ENCODE measurements around the gene DKC1. TPM values are rescaled to one million over a fixed set of nuclear protein-coding genes. Genes with fewer than 3 reads are reported as not detected.
"Not testable (repeated sequence)": the region's sequence is repeated elsewhere in the genome, so short reads cannot be mapped to it uniquely, and the experiment has no call there.

Gene DKC1
- total RNA-seq, 2 experiments from 2014 or later: 64.7 to 69.3 TPM

DNA sequence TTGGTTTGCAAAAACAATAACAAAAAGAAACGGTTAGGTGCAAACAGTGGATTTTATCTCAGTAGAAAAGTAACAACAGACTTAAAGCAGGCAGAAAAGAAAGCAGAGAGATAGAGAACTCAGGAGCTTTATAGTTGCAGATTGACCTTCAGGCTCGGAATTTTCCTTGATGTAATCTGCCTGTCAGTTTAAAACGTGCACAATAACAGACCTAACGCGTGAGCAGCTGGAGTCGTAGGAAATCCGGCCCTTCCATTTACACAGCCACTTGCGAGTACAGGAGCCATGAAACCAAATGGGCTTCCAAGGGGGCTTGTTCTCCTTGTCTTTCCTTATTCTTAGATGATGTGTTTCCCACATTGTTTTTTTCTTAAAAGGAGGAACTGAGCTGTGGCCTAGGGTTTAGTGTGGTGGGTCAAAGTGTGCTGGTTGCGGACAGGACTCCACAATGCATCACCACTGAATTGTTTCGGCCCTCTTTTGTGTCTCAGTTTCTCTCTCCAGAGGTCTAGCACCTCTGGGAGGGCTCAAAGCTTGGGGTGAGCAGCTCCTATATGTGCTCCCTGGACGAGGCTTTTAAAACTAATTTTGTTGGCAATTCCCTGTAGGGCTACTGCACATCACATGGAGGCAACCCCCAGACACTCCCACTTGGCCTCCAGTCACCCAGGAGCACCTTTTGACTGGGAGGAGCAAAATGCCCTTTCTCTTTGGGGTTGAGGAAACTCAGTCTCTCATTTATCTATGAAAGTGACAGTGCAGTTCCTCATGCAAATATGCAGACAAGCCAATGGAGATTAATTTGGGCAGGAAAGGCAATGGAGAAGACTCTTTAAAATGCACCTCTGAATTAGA, 56.5 kb downstream of the DKC1 start:
- Mint-ChIP-seq H3K4me1 (peaks cover 3% of the 10 kb centered on the region), H3K4me3 (no peak overlapping the region), H3K9me3 (no peaks in the 10 kb centered on the region), H3K27ac (no peak overlapping the region), H3K36me3 (ENCODE audit: low read depth) (no peaks in the 10 kb centered on the region), H3K27me3 (peaks cover 9% of the 10 kb centered on the region)
- CTCF ChIA-PET: interaction anchor here (1.5 kb wide), 1 partner anchor 70 kb away, joined by 4 read pairs; no protein-coding TSS in a partner anchor
- POLR2A ChIA-PET: no interaction called here
- no peak for DNase-seq

DNA sequence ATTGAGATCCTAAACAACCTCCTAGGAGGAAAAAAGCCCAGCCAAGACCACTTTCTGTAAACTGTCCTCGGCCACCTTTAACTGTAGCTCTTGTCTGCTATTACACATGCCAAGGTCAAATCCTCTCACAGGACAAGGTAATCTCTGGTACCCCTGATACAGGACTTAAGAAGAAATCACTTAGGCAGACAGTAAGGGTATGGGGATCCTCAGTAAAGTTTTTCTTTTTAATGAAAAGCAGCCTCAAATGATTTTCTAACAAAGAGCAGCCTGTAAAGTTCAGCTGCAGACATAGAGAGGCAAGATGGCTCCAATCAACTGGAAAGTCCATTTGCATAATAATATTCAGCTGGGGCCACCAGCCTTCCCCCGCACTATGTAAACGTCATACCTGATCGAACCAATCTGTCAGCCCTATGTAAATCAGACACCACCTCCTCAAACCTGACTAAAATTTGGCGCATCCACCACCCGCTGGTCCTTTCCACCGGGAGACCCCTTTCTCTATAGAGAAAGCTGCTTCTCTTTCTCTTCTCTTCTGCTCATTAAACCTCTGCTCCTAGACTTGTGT, 57.2 kb downstream of the DKC1 start:
- CTCF ChIA-PET: no interaction called here
- no peaks in the 10 kb centered on the region for H3K9me3 Mint-ChIP-seq
- peaks cover 4% of the 10 kb centered on the region for H3K27me3 Mint-ChIP-seq
- DNase-seq: no peak
- no peak overlapping the region for H3K27ac Mint-ChIP-seq
- no peak overlapping the region for H3K4me3 Mint-ChIP-seq
- POLR2A ChIA-PET: no interaction called here
- no peaks in the 10 kb centered on the region for H3K36me3 Mint-ChIP-seq (ENCODE audit: low read depth)
- peaks cover 3% of the 10 kb centered on the region for H3K4me1 Mint-ChIP-seq

DNA sequence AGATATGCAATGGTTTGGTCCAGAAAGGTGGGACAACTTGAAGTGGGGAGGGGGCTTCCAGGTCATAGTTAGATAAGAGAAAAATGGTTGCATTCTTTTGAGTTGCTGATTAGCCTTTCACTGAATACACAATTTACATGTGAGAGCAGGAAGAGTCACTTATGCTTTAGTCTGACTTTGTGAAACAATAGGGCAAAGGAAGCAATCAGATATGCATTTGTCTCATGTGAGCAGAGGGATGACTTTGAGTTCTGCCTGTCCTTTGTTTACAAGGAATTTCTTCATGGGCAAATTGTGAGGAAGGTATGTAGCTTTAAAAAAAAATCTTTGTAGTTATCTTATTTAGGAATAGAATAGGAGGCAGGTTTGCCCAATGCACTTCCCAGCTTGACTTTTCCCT, 58.9 kb downstream of the DKC1 start:
- ChIA-PET CTCF (interaction anchor here (1.7 kb wide), 1 partner anchor 17 kb away, joined by 4 read pairs; the partner anchor contains the start of gene MPP1), POLR2A (no interaction called here)
- Mint-ChIP-seq H3K27me3 (peaks cover 3% of the 10 kb centered on the region), H3K4me3 (no peak overlapping the region), H3K9me3 (no peaks in the 10 kb centered on the region), H3K4me1 (peaks cover 3% of the 10 kb centered on the region), H3K36me3 (ENCODE audit: low read depth) (no peaks in the 10 kb centered on the region), H3K27ac (no peak overlapping the region)
- DNase-seq: no peak

DNA sequence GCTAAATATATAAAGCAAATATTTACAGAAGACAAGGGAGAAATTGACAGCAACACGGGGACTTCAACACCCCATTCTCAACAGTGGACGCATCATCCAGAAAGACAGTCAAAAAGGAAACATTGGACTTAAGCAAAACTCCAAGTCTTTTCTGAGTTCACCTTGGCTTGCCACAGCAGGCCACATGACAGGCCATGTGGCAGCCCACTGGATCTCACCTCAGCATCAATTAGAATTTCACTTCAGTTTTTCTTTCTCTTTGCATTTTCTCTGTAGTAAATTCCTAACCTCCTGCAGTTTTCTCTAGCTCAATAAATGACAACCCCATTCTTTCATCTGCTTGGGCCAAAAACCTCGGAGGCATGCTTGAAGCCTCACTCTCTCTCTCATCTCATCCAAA, 59.4 kb downstream of the DKC1 start:
- CTCF ChIA-PET: interaction anchor here (1.1 to 1.7 kb wide), 2 partner anchors 11 to 17 kb away, joined by 4 read pairs; partner anchors contain the start of gene MPP1
- H3K4me3 Mint-ChIP-seq: no peak overlapping the region

GRCh38 chrX:154824638-154825037, 62.0 kb downstream of the DKC1 start:
- Mint-ChIP-seq H3K27me3 (peaks cover 3% of the 10 kb centered on the region), H3K4me1 (peaks cover 23% of the 10 kb centered on the region), H3K4me3 (no peak overlapping the region), H3K9me3 (no peaks in the 10 kb centered on the region), H3K27ac (no peak overlapping the region), H3K36me3 (ENCODE audit: low read depth) (no peaks in the 10 kb centered on the region)
- CTCF ChIA-PET: no interaction called here
- POLR2A ChIA-PET: no interaction called here
- no peak for DNase-seq

More for the DNA sequence above, 59.4 kb downstream of the DKC1 start:
- Mint-ChIP-seq H3K4me1 (peaks cover 3% of the 10 kb centered on the region), H3K36me3 (ENCODE audit: low read depth) (no peaks in the 10 kb centered on the region), H3K9me3 (no peaks in the 10 kb centered on the region), H3K27me3 (peaks cover 3% of the 10 kb centered on the region), H3K27ac (no peak overlapping the region)
- DNase-seq: no peak
- POLR2A ChIA-PET: no interaction called here

GRCh38 chrX:154825586-154825985, 62.9 kb downstream of the DKC1 start:
- POLR2A ChIA-PET; H3K9me3 Mint-ChIP-seq; DNase-seq; CTCF ChIA-PET; H3K27me3 Mint-ChIP-seq; H3K27ac Mint-ChIP-seq; H3K4me3 Mint-ChIP-seq; H3K36me3 Mint-ChIP-seq (ENCODE audit: low read depth): not testable (repeated sequence)
- H3K4me1 Mint-ChIP-seq: peaks cover 30% of the 10 kb centered on the region

Other genes with a start within 250 kb of the DKC1 start
- 10 to 100 TPM; 34.4 to 38.6 TPM for gene FAM3A, start 246.6 kb upstream of the DKC1 start, total RNA-seq
- 10 to 100 TPM; 64.7 to 69.4 TPM for gene G6PD, start 216.0 kb upstream of the DKC1 start, total RNA-seq
- gene IKBKG, start 215.2 kb upstream of the DKC1 start, total RNA-seq: 10 to 100 TPM; 41.5 to 46.0 TPM
- gene CTAG1A, start 177.7 kb upstream of the DKC1 start, total RNA-seq: not detected
- not detected for gene CTAG1B, start 143.6 kb upstream of the DKC1 start, total RNA-seq
- not detected for gene CTAG2, start 109.3 kb upstream of the DKC1 start, total RNA-seq
- gene GAB3, start 11.8 kb upstream of the DKC1 start, total RNA-seq: 1 to 10 TPM; 4.5 to 5.5 TPM
- gene MPP1, start 42.6 kb downstream of the DKC1 start, total RNA-seq: 10 to 100 TPM; 45.0 to 48.6 TPM
- not detected for gene SMIM9, start 71.8 kb downstream of the DKC1 start, total RNA-seq
- 10 to 100 TPM; 11.0 to 14.1 TPM for gene F8A1, start 123.5 kb downstream of the DKC1 start, total RNA-seq